Endothelial cell of umbilical vein (primary cell): ENCODE results near the gene PHLPP1. TPM values are rescaled to one million over a fixed set of nuclear protein-coding genes. Genes with fewer than 3 reads are reported as not detected.

Experiments used
- BruUV-seq: library from RNA; stranded (reverse); fragments of 400-500 nt; replicated peaks from 2 replicates; lab custom pipeline; 2021; lab: Mats Ljungman, UMichigan
- CTCF ChIA-PET: fragments of 300-600, 350-600 bp; sonication (Branson Sonifier 250); formaldehyde crosslinking; loops from one replicate; lab custom pipeline; 2021; ENCODE audit warnings: antibody characterized with exemption, inconsistent platforms; lab: Charles Lee
- POLR2A ChIA-PET: fragments of 300-600, 350-600 bp; sonication (Branson Sonifier 250); formaldehyde crosslinking; loops from one replicate; lab custom pipeline; 2021; ENCODE audit warnings: antibody characterized with exemption, inconsistent platforms; lab: Charles Lee
- DNase-seq: peaks from one replicate; pipeline ENCODE4 v3.0.0-alpha.2; 2011; ENCODE audit warnings: low read depth, low spot score
- FAIRE-seq: peaks from 2 replicates; lab custom pipeline; 2011; peaks lifted over from hg19 to GRCh38; lab: Jason Lieb, UNC
- H2AFZ ChIP-seq: 2 replicates; pipeline ENCODE4 v1.6.0; 2012; ENCODE audit warnings: low read depth, low read length, control low read depth, inconsistent platforms
- H3K27ac ChIP-seq: 2 replicates; pipeline ENCODE4 v1.5.1; 2011; ENCODE audit warnings: low read depth, mild to moderate bottlenecking, control low read depth, low read length, moderate library complexity; ENCODE audit not compliant: insufficient read depth
- H3K27me3 ChIP-seq, 2 experiments: 2 replicates each; pipeline versions ENCODE4 v1.6.0 to v1.6.1; 2011; ENCODE audit warnings: low read length in 2 of 2, mixed read lengths in 1 of 2; ENCODE audit not compliant: control insufficient read depth in 2 of 2, insufficient read depth in 2 of 2
- H3K36me3 ChIP-seq, 2 experiments: 2 replicates in 1 of 2; 3 replicates in 1 of 2; pipeline ENCODE4 v1.5.1; 2011; ENCODE audit warnings: low read length in 2 of 2, mild to moderate bottlenecking in 1 of 2, moderate library complexity in 1 of 2; ENCODE audit not compliant: control insufficient read depth in 2 of 2, insufficient read depth in 2 of 2; ENCODE audit errors: extremely low read depth in 1 of 2
- H3K4me1 ChIP-seq: 3 replicates; pipeline ENCODE4 v1.5.1; 2011; ENCODE audit warnings: mild to moderate bottlenecking, low read length; ENCODE audit not compliant: control insufficient read depth, insufficient read depth; ENCODE audit errors: extremely low read depth
- H3K4me2 ChIP-seq: 2 replicates; pipeline ENCODE4 v1.6.1; 2011; ENCODE audit warnings: low read length, control low read depth, mixed read lengths; ENCODE audit not compliant: insufficient read depth
- H3K4me3 ChIP-seq, 3 experiments: fragments of 200-600 bp in 1 of 3; sonication (generic), shearing (Covaris generic) in 1 of 3; replicated peaks in 1 of 3; 2 replicates each; pipeline ENCODE4 v1.5.1; 2011 to 2016; ENCODE audit warnings: control low read depth in 3 of 3, low read length in 3 of 3, mild to moderate bottlenecking in 2 of 3, inconsistent platforms in 1 of 3, low read depth in 1 of 3, moderate library complexity in 1 of 3; ENCODE audit not compliant: insufficient read depth in 1 of 3
- H3K79me2 ChIP-seq: 2 replicates; pipeline ENCODE4 v1.6.0; 2012; ENCODE audit warnings: low read length, inconsistent platforms; ENCODE audit not compliant: control insufficient read depth, insufficient read depth
- H3K9ac ChIP-seq: replicated peaks from 2 replicates; pipeline ENCODE3; 2011; ENCODE audit warnings: low read length, control low read depth; ENCODE audit not compliant: insufficient read depth; ENCODE audit errors: extremely low read depth
- H3K9me1 ChIP-seq: replicated peaks from 3 replicates; pipeline ENCODE4 v1.6.0; 2011; ENCODE audit warnings: mild to moderate bottlenecking, low read length; ENCODE audit not compliant: control insufficient read depth, insufficient read depth; ENCODE audit errors: extremely low read depth
- H3K9me3 ChIP-seq: replicated peaks from 2 replicates; pipeline ENCODE4 v1.5.1; 2012; ENCODE audit warnings: low read length, inconsistent platforms; ENCODE audit not compliant: control insufficient read depth, insufficient read depth
- H4K20me1 ChIP-seq: replicated peaks from 2 replicates; pipeline ENCODE3; 2011; ENCODE audit warnings: mild to moderate bottlenecking, low read length; ENCODE audit not compliant: control insufficient read depth, insufficient read depth; ENCODE audit errors: extremely low read depth
- EZH2 ChIP-seq: IDR thresholded peaks from 2 replicates; pipeline ENCODE4 v1.6.1; 2012; ENCODE audit warnings: borderline replicate concordance, low read depth, mild to moderate bottlenecking, moderate library complexity, low read length, inconsistent platforms; ENCODE audit not compliant: severe bottlenecking
- FOS ChIP-seq: IDR thresholded peaks from 2 replicates; pipeline ENCODE4 v1.6.1; 2011; ENCODE audit warnings: mild to moderate bottlenecking, low read length, moderate library complexity, borderline replicate concordance; ENCODE audit not compliant: insufficient read depth
- MYC ChIP-seq: IDR thresholded peaks from one replicate; pipeline ENCODE4 v1.6.1; 2011; ENCODE audit warnings: mild to moderate bottlenecking, low read depth, low read length
- POLR2AphosphoS5 ChIP-seq: IDR thresholded peaks from 2 replicates; pipeline ENCODE4 v1.6.1; 2012; ENCODE audit warnings: low read depth, mild to moderate bottlenecking, control low read depth, low read length, moderate library complexity; ENCODE audit not compliant: insufficient read depth
- dilution Hi-C: fragments of 300-500 bp; cut with MboI; formaldehyde crosslinking; loops from one replicate; pipeline ENCODE4 v1.15.0; 2019; ENCODE audit warnings: low sequenced_read_pairs; ENCODE audit not compliant: extremely low pct_ligation_motif_present
- intact Hi-C: fragments of 100-400 bp; cut with micrococcal nuclease; formaldehyde crosslinking; loops from one replicate; pipeline ENCODE4 v1.10.0; 2022
- polyA plus RNA-seq, 4 experiments: library from polyadenylated mRNA; depleted of rRNA in 3 of 4; stranded (reverse) in 3 of 4; unstranded in 1 of 4; fragments of >200 nt; gene quantifications; 2 replicates each; pipeline versions ENCODE4 v1.2.1 to v1.2.3, GENCODE V29; 2011 to 2012; ENCODE audit warnings: missing spikeins in 1 of 4
- total RNA-seq: library from RNA; stranded (reverse); gene quantifications from 2 replicates; pipeline ENCODE4 v1.2.3, GENCODE V29; 2021
- TF ChIP-seq, protein P1 (sequence below), 2 donors: IDR thresholded peaks; 1 replicate in 1 of 2; 2 replicates in 1 of 2; pipeline ENCODE4 v1.5.1; 2011; ENCODE audit warnings: low read length in 2 of 2, mild to moderate bottlenecking in 2 of 2, moderate library complexity in 2 of 2, control low read depth in 1 of 2, inconsistent platforms in 1 of 2, low read depth in 1 of 2; ENCODE audit not compliant: insufficient read depth in 1 of 2; ENCODE audit errors: extremely low read depth in 1 of 2

The PHLPP1 gene
- total and polyA plus RNA-seq, 2 donors (not counting 3 experiments of a cell fraction or from before 2014, with no cell fraction given): 4.0 to 10.8 TPM

DNA sequence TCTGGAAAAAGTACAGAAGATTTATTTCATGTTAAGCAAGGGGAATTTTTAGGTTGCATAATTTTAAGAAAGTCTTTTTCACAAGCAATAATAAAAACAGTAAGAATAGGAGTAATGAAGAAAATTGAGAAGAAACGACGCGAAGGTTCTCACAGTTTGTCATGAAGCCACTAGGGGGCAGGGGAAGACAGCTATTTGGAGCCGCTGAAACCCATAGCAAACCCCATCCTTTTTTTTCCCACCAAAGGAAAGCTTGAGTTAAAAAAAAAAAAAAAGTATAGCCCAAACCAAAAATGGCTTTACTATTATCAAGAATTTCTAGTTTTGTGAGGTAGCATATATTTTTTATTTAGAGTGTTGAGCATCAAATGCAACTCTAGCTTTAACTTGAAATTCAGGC, 300.9 kb downstream of the PHLPP1 start:
- Histone ChIP-seq H3K36me3 (no peaks in the 10 kb centered on the region), H3K79me2 (no peaks in the 10 kb centered on the region), H3K4me1 (no peaks in the 10 kb centered on the region), H3K9me1 (no peaks in the 10 kb centered on the region), H3K9me3 (no peaks in the 10 kb centered on the region), H3K9ac (no peak overlapping the region), H4K20me1 (no peaks in the 10 kb centered on the region), H3K27ac (no peak overlapping the region), H3K4me3 (no peak overlapping the region), H2AFZ (no peak overlapping the region), H3K4me2 (no peak overlapping the region), H3K27me3 (peaks cover 18 to 21% of the 10 kb centered on the region in 2 experiments)
- POLR2A ChIA-PET: interaction anchor here (0.7 kb wide), 1 partner anchor 321 kb away, joined by 3 read pairs; no protein-coding TSS in a partner anchor
- DNase-seq (peak; percentile 39), FAIRE-seq (peak; percentile 74)
- intact Hi-C loops (loop anchor here (1.0 kb wide), 5 partner anchors 115 to 423 kb away; no protein-coding TSS in a partner anchor), dilution Hi-C loops (no loop called here)
- no TSS peak for BruUV-seq
- CTCF ChIA-PET: interaction anchor here (0.6 to 5.0 kb wide), 35 partner anchors 11 to 918 kb away, joined by 3 to 176 read pairs (median 5); partner anchors contain the start of gene BCL2
- TF ChIP-seq POLR2AphosphoS5: no peak
- no peak for TF ChIP-seq MYC
- no peak for TF ChIP-seq FOS
- no peak for TF ChIP-seq EZH2
- TF ChIP-seq, protein P1, sequence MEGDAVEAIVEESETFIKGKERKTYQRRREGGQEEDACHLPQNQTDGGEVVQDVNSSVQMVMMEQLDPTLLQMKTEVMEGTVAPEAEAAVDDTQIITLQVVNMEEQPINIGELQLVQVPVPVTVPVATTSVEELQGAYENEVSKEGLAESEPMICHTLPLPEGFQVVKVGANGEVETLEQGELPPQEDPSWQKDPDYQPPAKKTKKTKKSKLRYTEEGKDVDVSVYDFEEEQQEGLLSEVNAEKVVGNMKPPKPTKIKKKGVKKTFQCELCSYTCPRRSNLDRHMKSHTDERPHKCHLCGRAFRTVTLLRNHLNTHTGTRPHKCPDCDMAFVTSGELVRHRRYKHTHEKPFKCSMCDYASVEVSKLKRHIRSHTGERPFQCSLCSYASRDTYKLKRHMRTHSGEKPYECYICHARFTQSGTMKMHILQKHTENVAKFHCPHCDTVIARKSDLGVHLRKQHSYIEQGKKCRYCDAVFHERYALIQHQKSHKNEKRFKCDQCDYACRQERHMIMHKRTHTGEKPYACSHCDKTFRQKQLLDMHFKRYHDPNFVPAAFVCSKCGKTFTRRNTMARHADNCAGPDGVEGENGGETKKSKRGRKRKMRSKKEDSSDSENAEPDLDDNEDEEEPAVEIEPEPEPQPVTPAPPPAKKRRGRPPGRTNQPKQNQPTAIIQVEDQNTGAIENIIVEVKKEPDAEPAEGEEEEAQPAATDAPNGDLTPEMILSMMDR (IDR thresholded peaks at IDR 0.05; ENCODE audit: extremely low read depth in 1 of 2, insufficient read depth in 1 of 2, low read depth in 1 of 2, low read length in 2 of 2): peak; percentile 71 to 75
